COLO829 (cell line): ENCODE measurements around the gene HIBCH.
"Not testable (repeated sequence)": the region's sequence is repeated elsewhere in the genome, so short reads cannot be mapped to it uniquely, and the experiment has no call there.

Experiments
- DNase-seq: peaks from one replicate; pipeline ENCODE4 v3.0.0; 2012; ENCODE audit warnings: low spot score

The HIBCH gene

GRCh38 chr2:190319555-190320498, at the start of gene HIBCH:
Gene HIBCH, minus strand, starts transcription at chr2:190319826. Its CDS starts 76 bp downstream, at chr2:190319750.
- DNase-seq, result peak; percentile 90

- DNase-seq, result no peak
Measured at GRCh38 chr2:190367091-190367490, 47.5 kb upstream of the HIBCH start.

GRCh38 chr2:190366248-190366753, 46.7 kb upstream of the HIBCH start:
- DNase-seq, result no peak

- DNase-seq, result no peak
Measured at GRCh38 chr2:190365499-190366204, 46.0 kb upstream of the HIBCH start.

- no peak for DNase-seq
Measured at GRCh38 chr2:190362894-190363293, 43.3 kb upstream of the HIBCH start.

GRCh38 chr2:190361572-190361971, 41.9 kb upstream of the HIBCH start:
- DNase-seq, result no peak

- no peak for DNase-seq
Measured at GRCh38 chr2:190360965-190361364, 41.3 kb upstream of the HIBCH start.

- no peak for DNase-seq
Measured at GRCh38 chr2:190360561-190360960, 40.9 kb upstream of the HIBCH start.

GRCh38 chr2:190358655-190359448, 39.2 kb upstream of the HIBCH start:
- DNase-seq, result not testable (repeated sequence)

GRCh38 chr2:190357600-190357999, 38.0 kb upstream of the HIBCH start:
- no peak for DNase-seq

GRCh38 chr2:190355968-190356644, 36.5 kb upstream of the HIBCH start:
- DNase-seq, result no peak

- peak; percentile 36 for DNase-seq
Measured at GRCh38 chr2:190354003-190354690, 34.5 kb upstream of the HIBCH start.

GRCh38 chr2:190353537-190353899, 33.9 kb upstream of the HIBCH start:
- DNase-seq, result no peak

GRCh38 chr2:190352668-190353536, 33.3 kb upstream of the HIBCH start:
- DNase-seq, result no peak

GRCh38 chr2:190351955-190352354, 32.3 kb upstream of the HIBCH start:
- DNase-seq, result no peak

- DNase-seq, result no peak
Measured at GRCh38 chr2:190350371-190350770, 30.7 kb upstream of the HIBCH start.

GRCh38 chr2:190344276-190344827, 24.7 kb upstream of the HIBCH start:
- no peak for DNase-seq

GRCh38 chr2:190343536-190344275, 24.1 kb upstream of the HIBCH start, which contains the start of gene INPP1:
Gene INPP1, plus strand, starts transcription at chr2:190343589. Its CDS starts 16,514 bp downstream, at chr2:190360103.
- no peak for DNase-seq

GRCh38 chr2:190343089-190343535, 23.5 kb upstream of the HIBCH start:
- no peak for DNase-seq
